Keratinocyte (primary cell): ENCODE measurements around the gene STK24.

Experiments
- CTCF ChIP-seq, 3 experiments: IDR thresholded peaks in 1 of 3; conservative IDR thresholded peaks in 1 of 3; optimal IDR thresholded peaks in 1 of 3; 2 replicates in 2 of 3; 3 replicates in 1 of 3; pipeline versions ENCODE3 to v1.5.1; 2011; ENCODE audit warnings: low read length in 3 of 3, mild to moderate bottlenecking in 3 of 3, moderate library complexity in 2 of 3, control low read depth in 1 of 3, inconsistent platforms in 1 of 3; ENCODE audit not compliant: insufficient read depth in 2 of 3; ENCODE audit errors: extremely low read depth in 1 of 3
- EZH2 ChIP-seq: IDR thresholded peaks from one replicate; pipeline ENCODE4 v1.6.1; 2012; ENCODE audit warnings: inconsistent platforms, mild to moderate bottlenecking, low read length, moderate library complexity

- TF ChIP-seq CTCF (optimal IDR thresholded peaks at IDR 0.05 in 1 of 3, IDR thresholded peaks at IDR 0.05 in 1 of 3, conservative IDR thresholded peaks at IDR 0.05 in 1 of 3; ENCODE audit: extremely low read depth in 1 of 3, insufficient read depth in 2 of 3, low read length in 3 of 3) (no peak), EZH2 (no peak)
These were observed 175.0 kb downstream of the STK24 start for GRCh38 chr13:98401934-98402333.
